CD4-positive, alpha-beta memory T cell (primary cell): ENCODE measurements around the gene VSTM2B. TPM values are rescaled to one million over a fixed set of nuclear protein-coding genes. Genes with fewer than 3 reads are reported as not detected.

ENCODE experiments used
- CTCF ChIA-PET: fragments of 350-600 bp; sonication (Branson Sonifier 250); formaldehyde crosslinking; loops from one replicate; lab custom pipeline; 2021; ENCODE audit warnings: inconsistent platforms; ENCODE audit not compliant: partially characterized antibody; lab: Charles Lee
- POLR2A ChIA-PET: fragments of 350-600 bp; sonication (Branson Sonifier 250); formaldehyde crosslinking; loops from one replicate; lab custom pipeline; 2021; ENCODE audit not compliant: partially characterized antibody; lab: Charles Lee
- DNase-seq, 5 donors: peaks; one replicate each; pipeline versions ENCODE4 v3.0.0 to v3.0.0-alpha.2; 2020 to 2022; ENCODE audit warnings: mixed read lengths in 1 of 5
- H3K27ac ChIP-seq: one replicate; pipeline ENCODE4 v1.7.0; 2013; ENCODE audit warnings: low read depth, low read length
- H3K27me3 ChIP-seq: 2 replicates; pipeline ENCODE4 v1.7.0; 2013; ENCODE audit warnings: mild to moderate bottlenecking, low read length, moderate library complexity; ENCODE audit not compliant: insufficient read depth
- H3K36me3 ChIP-seq: 2 replicates; pipeline ENCODE4 v1.7.0; 2013; ENCODE audit warnings: mild to moderate bottlenecking, low read length, moderate library complexity; ENCODE audit not compliant: insufficient read depth
- H3K4me1 ChIP-seq: 2 replicates; pipeline ENCODE4 v1.7.0; 2013; ENCODE audit warnings: mild to moderate bottlenecking, low read length, moderate library complexity; ENCODE audit not compliant: insufficient read depth
- H3K4me3 ChIP-seq, 2 donors: one replicate each; pipeline ENCODE4 v1.7.0; 2013; ENCODE audit warnings: low read length in 2 of 2, mild to moderate bottlenecking in 1 of 2
- H3K9me3 ChIP-seq, 2 donors: one replicate each; pipeline ENCODE4 v1.7.0; 2013; ENCODE audit warnings: low read length in 2 of 2, control low read depth in 1 of 2; ENCODE audit not compliant: control insufficient read depth in 1 of 2
- H3K27ac Mint-ChIP-seq, 7 donors: one replicate each; pipeline ENCODE4 v1.8.0; 2020 to 2021; ENCODE audit warnings: mixed read lengths in 7 of 7, mild to moderate bottlenecking in 6 of 7, inconsistent platforms in 3 of 7, moderate library complexity in 3 of 7
- H3K27me3 Mint-ChIP-seq, 2 donors: one replicate each; pipeline ENCODE4 v1.8.0; 2020 to 2021; ENCODE audit warnings: mixed read lengths in 2 of 2
- H3K36me3 Mint-ChIP-seq, 2 donors: one replicate each; pipeline ENCODE4 v1.8.0; 2020 to 2021; ENCODE audit warnings: mixed read lengths in 2 of 2, inconsistent platforms in 1 of 2, mild to moderate bottlenecking in 1 of 2
- H3K4me1 Mint-ChIP-seq, 4 donors: one replicate each; pipeline ENCODE4 v1.8.0; 2020 to 2021; ENCODE audit warnings: mixed read lengths in 4 of 4, mild to moderate bottlenecking in 1 of 4
- H3K4me3 Mint-ChIP-seq, 8 donors: one replicate each; pipeline ENCODE4 v1.8.0; 2020 to 2021; ENCODE audit warnings: mixed read lengths in 8 of 8, mild to moderate bottlenecking in 7 of 8, moderate library complexity in 6 of 8, inconsistent platforms in 3 of 8
- H3K9me3 Mint-ChIP-seq, 8 donors: one replicate each; pipeline ENCODE4 v1.8.0; 2020 to 2021; ENCODE audit warnings: mixed read lengths in 8 of 8, mild to moderate bottlenecking in 5 of 8, inconsistent platforms in 3 of 8, moderate library complexity in 1 of 8
- intact Hi-C: fragments of 100-400 bp; cut with micrococcal nuclease; formaldehyde crosslinking; loops from one replicate; pipeline ENCODE4 v1.15.1; 2023
- polyA plus RNA-seq, 2 donors: library from polyadenylated mRNA; unstranded; fragments of 300-500 nt; fragmentation: Illumina TruSeq; gene quantifications; one replicate each; pipeline ENCODE4 v1.2.3, GENCODE V29; 2021
- total RNA-seq, 2 experiments: library from RNA; stranded (reverse); gene quantifications; one replicate each; pipeline ENCODE4 v1.2.3, GENCODE V29; 2021

The VSTM2B gene
- total and polyA plus RNA-seq, 4 experiments from 2014 or later, result not detected

DNA sequence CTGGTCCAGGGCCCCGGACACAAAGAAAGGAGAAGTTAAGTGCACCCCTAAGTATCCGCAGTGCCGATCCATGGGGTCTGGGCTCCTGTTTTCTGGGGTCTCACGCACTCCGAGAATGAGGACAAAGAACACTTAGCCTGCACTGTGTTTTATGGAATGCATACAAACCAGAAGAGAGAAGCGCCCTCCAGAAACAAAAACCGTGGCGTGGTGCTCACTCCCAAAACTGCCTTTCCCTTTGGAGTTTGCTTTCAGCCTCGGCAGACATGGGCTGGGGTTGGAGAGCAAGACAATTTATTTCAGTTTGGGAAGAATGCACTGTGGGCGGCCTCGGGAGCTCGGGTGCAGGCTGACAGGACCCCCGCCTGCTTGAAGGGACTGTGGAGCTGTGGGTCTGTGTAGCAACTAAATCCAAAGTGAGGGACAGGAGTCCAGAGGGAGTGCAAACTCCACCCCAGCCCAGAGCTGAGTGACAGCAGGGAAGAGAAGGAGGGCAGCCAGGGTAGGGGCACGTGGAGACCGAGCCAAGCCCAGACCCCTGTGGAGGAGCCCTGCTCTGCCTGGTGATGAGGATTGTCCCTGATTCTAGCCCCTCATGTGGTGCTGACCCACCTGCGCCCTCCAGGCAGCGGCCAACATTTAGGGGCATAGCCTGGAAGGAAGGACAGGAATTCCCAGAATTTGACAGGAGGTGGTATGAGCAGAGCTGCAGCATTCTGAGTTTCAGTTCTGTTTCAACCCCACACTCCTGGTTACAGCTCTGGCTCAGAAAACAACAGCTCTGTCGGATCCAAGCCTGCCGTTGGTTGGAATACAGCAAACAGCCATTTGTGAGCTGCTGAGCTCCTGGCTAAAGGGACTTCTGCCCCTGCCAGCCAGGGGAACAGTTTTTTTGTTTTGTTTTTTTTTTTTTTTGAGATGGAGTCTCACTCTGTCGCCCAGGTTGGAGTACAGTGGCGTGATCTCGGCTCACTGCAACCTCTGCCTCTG is 42.5 kb downstream of the VSTM2B start:
- H3K4me3 Mint-ChIP-seq, result no peak overlapping the region
- POLR2A ChIA-PET, result no interaction called here
- Histone ChIP-seq H3K4me3 (no peak overlapping the region), H3K27ac (no peak overlapping the region), H3K4me1 (no peaks in the 10 kb centered on the region), H3K27me3 (no peaks in the 10 kb centered on the region), H3K9me3 (no peaks in the 10 kb centered on the region), H3K36me3 (no peaks in the 10 kb centered on the region)
- H3K27me3 Mint-ChIP-seq, result peaks cover 5 to 40% of the 10 kb centered on the region in 2 donors
- DNase-seq, result no peak
- no peaks in the 10 kb centered on the region for H3K36me3 Mint-ChIP-seq
- no peak overlapping the region for H3K27ac Mint-ChIP-seq
- intact Hi-C loops, result no loop called here
- CTCF ChIA-PET, result no interaction called here
- H3K4me1 Mint-ChIP-seq, result peaks cover 0 to 6% (median under 1%) of the 10 kb centered on the region in 4 donors
- H3K9me3 Mint-ChIP-seq, result peaks cover 0 to 2% (median 0%) of the 10 kb centered on the region in 8 donors

DNA sequence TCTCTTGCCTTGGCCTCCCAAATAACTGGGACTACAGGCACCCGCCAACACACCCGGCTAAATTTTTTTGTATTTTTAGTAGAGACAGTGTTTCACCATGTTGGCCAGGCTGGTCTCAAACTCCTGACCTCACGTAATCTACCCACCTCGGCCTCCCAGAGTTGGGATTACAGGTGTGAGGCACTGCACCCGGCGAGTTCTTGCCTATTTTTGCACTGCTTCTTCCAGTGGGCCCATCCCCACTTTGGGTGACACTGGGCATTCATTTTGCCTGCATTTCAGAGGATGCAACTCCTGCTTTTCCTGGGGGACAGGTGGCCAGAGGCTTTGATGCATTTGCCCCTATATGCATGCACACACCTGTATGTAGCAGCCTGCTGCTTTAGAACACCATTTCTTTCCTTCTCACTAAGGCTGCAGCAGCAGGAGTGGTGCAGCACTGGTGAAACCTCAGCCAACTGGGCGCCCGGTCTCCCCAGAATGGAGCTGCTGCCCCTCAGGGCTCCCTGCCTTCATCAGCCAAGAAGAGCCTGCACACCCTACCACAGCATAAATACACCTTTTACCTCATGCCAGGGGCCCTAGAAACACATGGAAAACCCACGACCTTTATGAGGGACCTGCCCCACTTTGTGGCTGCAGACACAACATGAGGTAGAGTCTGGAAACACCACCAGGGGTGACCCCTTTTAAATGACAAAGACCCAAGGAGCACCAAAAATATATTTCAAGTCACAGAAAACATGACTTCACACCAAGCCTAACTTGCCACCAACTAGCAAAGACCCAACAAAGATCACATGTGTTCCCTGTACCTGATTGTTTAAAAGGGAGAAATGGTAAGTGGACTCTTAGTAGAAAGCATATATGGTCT is 43.5 kb downstream of the VSTM2B start:
- Histone ChIP-seq H3K36me3 (no peaks in the 10 kb centered on the region), H3K27ac (no peak overlapping the region), H3K27me3 (no peaks in the 10 kb centered on the region), H3K4me1 (no peaks in the 10 kb centered on the region), H3K4me3 (no peak overlapping the region), H3K9me3 (no peaks in the 10 kb centered on the region)
- DNase-seq, result no peak
- Mint-ChIP-seq H3K4me3 (no peak overlapping the region), H3K36me3 (no peaks in the 10 kb centered on the region), H3K4me1 (peaks cover 0 to 6% (median under 1%) of the 10 kb centered on the region in 4 donors), H3K27me3 (peaks cover 10 to 45% of the 10 kb centered on the region in 2 donors), H3K27ac (no peak overlapping the region), H3K9me3 (peaks cover 0 to 2% (median 0%) of the 10 kb centered on the region in 8 donors)
- ChIA-PET POLR2A (no interaction called here), CTCF (no interaction called here)
- intact Hi-C loops, result no loop called here

DNA sequence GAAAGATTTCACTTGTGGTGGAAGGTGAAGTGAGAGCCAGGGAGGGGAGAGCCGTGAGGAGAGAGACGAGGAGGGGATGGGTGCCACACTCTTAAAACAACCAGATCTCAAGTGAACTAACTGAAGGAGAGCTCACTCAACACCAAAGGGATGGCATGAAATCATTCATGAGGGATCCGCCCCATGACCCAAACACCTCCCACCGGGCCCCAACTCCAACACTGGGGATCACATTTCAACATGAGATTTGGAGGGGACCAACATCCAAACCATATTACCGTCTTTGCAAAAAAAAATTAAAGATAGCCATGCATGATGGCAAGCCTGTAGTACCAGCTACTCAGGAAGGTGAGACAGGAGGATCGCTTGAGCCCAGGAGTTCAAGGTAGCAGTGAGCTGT is 45.4 kb downstream of the VSTM2B start:
- no peaks in the 10 kb centered on the region for H3K36me3 ChIP-seq
- Mint-ChIP-seq H3K4me1 (no peaks in the 10 kb centered on the region), H3K27me3 (peaks cover 9 to 47% of the 10 kb centered on the region in 2 donors), H3K4me3 (no peak overlapping the region), H3K36me3 (no peaks in the 10 kb centered on the region), H3K9me3 (peaks cover 0 to 2% (median 0%) of the 10 kb centered on the region in 8 donors), H3K27ac (no peak overlapping the region)
- peaks cover 5% of the 10 kb centered on the region for H3K27me3 ChIP-seq
- POLR2A ChIA-PET, result no interaction called here
- no peak overlapping the region for H3K4me3 ChIP-seq
- no peaks in the 10 kb centered on the region for H3K4me1 ChIP-seq
- no peaks in the 10 kb centered on the region for H3K9me3 ChIP-seq
- intact Hi-C loops, result no loop called here
- CTCF ChIA-PET, result no interaction called here
- no peak for DNase-seq
- no peak overlapping the region for H3K27ac ChIP-seq

DNA sequence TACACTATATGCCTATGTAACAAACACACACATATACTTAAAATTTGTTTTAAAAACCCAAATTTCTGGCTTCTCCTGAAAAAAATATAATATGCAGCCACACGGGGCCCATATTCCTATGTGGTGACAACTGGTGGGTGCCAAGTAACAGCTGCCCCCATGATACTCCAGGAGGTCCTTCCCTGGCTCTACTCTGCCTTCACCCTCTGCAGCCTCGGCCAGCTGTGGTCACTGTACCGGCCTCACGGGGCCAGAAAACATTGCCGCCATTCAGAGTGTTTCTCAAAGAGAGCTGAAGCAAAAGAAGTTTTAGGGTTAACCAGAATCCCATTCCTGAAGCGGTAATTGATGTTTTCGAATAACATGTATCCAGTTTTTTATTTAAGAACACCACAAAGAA is 47.7 kb downstream of the VSTM2B start:
- peaks cover 5% of the 10 kb centered on the region for H3K27me3 ChIP-seq
- no peak overlapping the region for H3K4me3 Mint-ChIP-seq
- H3K9me3 Mint-ChIP-seq, result peaks cover 0 to 2% (median 0%) of the 10 kb centered on the region in 8 donors
- peaks cover 4% of the 10 kb centered on the region for H3K4me1 ChIP-seq
- ChIA-PET CTCF (no interaction called here), POLR2A (no interaction called here)
- H3K27me3 Mint-ChIP-seq, result peaks cover 14 to 57% of the 10 kb centered on the region in 2 donors
- H3K36me3 Mint-ChIP-seq, result no peaks in the 10 kb centered on the region
- H3K9me3 ChIP-seq, result no peaks in the 10 kb centered on the region
- no peak for DNase-seq
- H3K4me1 Mint-ChIP-seq, result peaks cover 0 to 2% (median 0%) of the 10 kb centered on the region in 4 donors
- no peak overlapping the region for H3K4me3 ChIP-seq
- H3K27ac Mint-ChIP-seq, result no peak overlapping the region
- no peak overlapping the region for H3K27ac ChIP-seq
- no peaks in the 10 kb centered on the region for H3K36me3 ChIP-seq
- intact Hi-C loops, result no loop called here

DNA sequence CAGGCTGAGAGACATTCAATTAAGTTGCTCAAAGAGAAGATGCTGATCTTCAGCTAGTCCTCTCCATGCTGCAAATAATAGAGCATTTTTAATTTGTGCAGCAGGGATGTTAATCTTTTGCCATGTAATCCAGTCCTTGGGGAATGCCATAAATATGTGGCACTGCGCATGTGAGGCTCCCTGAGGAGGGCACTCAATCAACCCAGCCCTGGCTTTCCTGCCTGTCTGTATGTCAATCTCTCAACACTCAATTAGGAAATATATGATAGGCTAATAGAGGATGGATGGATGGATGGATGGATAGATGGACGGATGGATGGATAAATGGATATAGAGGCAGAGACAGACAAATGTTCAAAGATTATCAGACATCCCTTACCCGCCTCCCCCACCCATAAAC is 48.7 kb downstream of the VSTM2B start:
- Mint-ChIP-seq H3K4me3 (no peak overlapping the region), H3K9me3 (peaks cover 0 to 2% (median 0%) of the 10 kb centered on the region in 8 donors), H3K27ac (no peak overlapping the region), H3K36me3 (no peaks in the 10 kb centered on the region), H3K4me1 (peaks cover 0 to 2% (median 0%) of the 10 kb centered on the region in 4 donors), H3K27me3 (peaks cover 20 to 65% of the 10 kb centered on the region in 2 donors)
- H3K4me3 ChIP-seq, result no peak overlapping the region
- no peaks in the 10 kb centered on the region for H3K9me3 ChIP-seq
- ChIA-PET CTCF (no interaction called here), POLR2A (no interaction called here)
- intact Hi-C loops, result no loop called here
- H3K36me3 ChIP-seq, result no peaks in the 10 kb centered on the region
- no peak for DNase-seq
- H3K4me1 ChIP-seq, result peaks cover 4% of the 10 kb centered on the region
- H3K27me3 ChIP-seq, result peaks cover 5% of the 10 kb centered on the region
- H3K27ac ChIP-seq, result no peak overlapping the region

DNA sequence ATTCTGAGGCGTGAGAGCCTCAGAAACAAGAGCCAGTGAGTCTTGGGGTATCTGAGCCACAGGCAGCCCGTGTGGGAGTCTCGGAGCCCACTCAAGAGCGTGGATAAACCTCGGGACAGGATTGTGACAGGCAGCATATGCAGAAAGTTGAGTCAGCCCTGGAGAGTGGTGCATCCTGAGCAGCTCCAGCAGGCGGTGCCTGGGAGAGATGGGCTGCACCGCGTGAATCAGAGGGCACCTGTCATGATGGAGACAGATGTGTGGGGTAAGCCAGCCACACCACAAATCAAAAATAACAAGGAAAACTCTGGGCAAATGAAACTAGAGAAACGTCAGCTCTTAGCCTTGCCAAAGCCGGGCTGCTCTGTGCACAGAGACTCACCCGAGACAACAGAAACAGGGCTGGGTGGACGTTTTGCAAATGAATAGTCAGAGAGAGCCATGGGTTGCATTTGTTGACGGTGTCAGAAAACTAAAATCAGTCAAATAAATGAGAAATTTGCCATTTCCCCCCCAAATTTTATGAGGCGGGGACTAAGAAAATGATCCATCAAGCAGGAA is 50.3 kb downstream of the VSTM2B start:
- peaks cover 5% of the 10 kb centered on the region for H3K27me3 ChIP-seq
- intact Hi-C loops, result no loop called here
- peaks cover 20 to 69% of the 10 kb centered on the region in 2 donors for H3K27me3 Mint-ChIP-seq
- DNase-seq, result no peak
- peaks cover 0 to 2% (median 0%) of the 10 kb centered on the region in 4 donors for H3K4me1 Mint-ChIP-seq
- H3K27ac Mint-ChIP-seq, result no peak overlapping the region
- H3K9me3 ChIP-seq, result no peaks in the 10 kb centered on the region
- no peaks in the 10 kb centered on the region for H3K36me3 ChIP-seq
- POLR2A ChIA-PET, result no interaction called here
- H3K4me3 ChIP-seq, result no peak overlapping the region
- H3K9me3 Mint-ChIP-seq, result peaks cover 0 to 5% (median 3%) of the 10 kb centered on the region in 8 donors
- H3K4me3 Mint-ChIP-seq, result no peak overlapping the region
- H3K4me1 ChIP-seq, result peaks cover 4% of the 10 kb centered on the region
- H3K36me3 Mint-ChIP-seq, result no peaks in the 10 kb centered on the region
- CTCF ChIA-PET, result no interaction called here
- no peak overlapping the region for H3K27ac ChIP-seq
